Upper lobe of left lung (tissue), 4 donors: ENCODE measurements around the gene MFSD2A.

ENCODE experiments used
- POLR2A ChIP-seq, 4 donors: fragments of 450-650 bp; IDR thresholded peaks; one replicate each; pipeline ENCODE4 v1.5.1; 2016 to 2017; ENCODE audit warnings: antibody characterized with exemption in 4 of 4, mild to moderate bottlenecking in 2 of 4
- TF ChIP-seq, protein P1 (sequence below), 6 experiments: fragments of 450-650 bp in 4 of 6; fragments of 200-600 bp in 2 of 6; sonication (generic) in 2 of 6; IDR thresholded peaks; one replicate each; pipeline ENCODE4 v1.5.1; 2016 to 2019; ENCODE audit warnings: antibody characterized with exemption in 6 of 6

DNA sequence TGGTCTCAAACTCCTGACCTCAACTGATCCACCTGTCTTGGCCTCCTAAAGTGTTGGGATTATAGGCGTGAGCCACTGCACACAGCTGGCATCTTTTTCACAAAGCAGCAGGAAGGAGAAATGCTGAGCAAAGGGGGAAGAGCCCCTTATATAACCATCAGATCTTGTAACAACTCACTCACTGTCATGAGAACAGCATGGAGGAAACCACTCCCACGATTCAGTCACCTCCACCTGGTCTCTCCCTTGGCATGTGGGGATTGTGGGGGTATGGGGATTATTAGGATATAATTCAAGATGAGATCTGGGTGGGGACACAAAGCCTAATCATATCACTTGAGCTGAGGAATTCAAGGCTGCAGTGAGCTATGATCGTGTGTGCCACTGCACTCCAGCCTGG, 3.0 kb upstream of the MFSD2A start:
- TF ChIP-seq, protein P1, sequence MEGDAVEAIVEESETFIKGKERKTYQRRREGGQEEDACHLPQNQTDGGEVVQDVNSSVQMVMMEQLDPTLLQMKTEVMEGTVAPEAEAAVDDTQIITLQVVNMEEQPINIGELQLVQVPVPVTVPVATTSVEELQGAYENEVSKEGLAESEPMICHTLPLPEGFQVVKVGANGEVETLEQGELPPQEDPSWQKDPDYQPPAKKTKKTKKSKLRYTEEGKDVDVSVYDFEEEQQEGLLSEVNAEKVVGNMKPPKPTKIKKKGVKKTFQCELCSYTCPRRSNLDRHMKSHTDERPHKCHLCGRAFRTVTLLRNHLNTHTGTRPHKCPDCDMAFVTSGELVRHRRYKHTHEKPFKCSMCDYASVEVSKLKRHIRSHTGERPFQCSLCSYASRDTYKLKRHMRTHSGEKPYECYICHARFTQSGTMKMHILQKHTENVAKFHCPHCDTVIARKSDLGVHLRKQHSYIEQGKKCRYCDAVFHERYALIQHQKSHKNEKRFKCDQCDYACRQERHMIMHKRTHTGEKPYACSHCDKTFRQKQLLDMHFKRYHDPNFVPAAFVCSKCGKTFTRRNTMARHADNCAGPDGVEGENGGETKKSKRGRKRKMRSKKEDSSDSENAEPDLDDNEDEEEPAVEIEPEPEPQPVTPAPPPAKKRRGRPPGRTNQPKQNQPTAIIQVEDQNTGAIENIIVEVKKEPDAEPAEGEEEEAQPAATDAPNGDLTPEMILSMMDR (IDR thresholded peaks at IDR 0.05), result no peak
- TF ChIP-seq POLR2A (IDR thresholded peaks at IDR 0.05), result no peak
